ENCODE measurements around the gene AQP11.
"Not testable (repeated sequence)": the region's sequence is repeated elsewhere in the genome, so short reads cannot be mapped to it uniquely, and the experiment has no call there.

Gene AQP11

DNA sequence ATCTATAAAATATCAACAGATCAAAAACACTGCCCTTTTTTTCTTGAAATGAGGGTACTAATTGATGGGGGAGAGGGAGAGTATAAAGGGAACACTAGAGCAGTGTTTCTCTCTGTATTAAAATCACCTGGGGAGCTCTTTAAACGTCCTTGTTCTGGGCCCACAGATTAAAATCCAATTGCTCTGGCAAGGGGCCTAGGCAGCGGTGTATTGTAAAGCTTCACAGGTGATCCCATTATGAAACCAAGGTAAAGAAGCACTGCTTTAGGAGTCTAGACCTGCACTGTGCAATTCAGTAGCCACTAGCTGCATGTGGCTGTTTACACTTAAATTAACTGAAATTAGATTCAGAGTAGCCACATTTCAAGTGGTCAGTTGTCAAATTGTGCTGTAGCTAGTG is 3.0 kb downstream of the AQP11 start:
- DNase-seq (ENCODE audit: low read depth in 2 of 2): no peak

DNA sequence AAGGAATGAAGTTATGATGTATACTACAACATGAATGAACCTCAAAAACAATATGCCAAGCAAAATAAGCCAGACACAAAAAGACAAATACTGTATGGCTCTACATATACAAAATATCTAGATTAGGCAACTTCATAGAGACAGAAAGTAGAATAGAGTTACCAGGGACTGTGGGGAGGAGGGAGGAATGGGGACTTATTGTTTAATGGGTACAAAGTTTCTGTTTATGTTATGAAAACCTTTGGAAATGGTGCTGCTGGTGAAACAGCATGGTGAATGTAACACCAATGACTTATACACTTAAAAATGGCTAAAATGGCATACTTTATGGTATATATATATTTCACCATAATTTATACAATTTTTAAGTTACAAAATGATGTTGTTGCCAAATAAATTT is 4.1 kb downstream of the AQP11 start:
- DNase-seq (ENCODE audit: low read depth in 2 of 2): no peak

DNA sequence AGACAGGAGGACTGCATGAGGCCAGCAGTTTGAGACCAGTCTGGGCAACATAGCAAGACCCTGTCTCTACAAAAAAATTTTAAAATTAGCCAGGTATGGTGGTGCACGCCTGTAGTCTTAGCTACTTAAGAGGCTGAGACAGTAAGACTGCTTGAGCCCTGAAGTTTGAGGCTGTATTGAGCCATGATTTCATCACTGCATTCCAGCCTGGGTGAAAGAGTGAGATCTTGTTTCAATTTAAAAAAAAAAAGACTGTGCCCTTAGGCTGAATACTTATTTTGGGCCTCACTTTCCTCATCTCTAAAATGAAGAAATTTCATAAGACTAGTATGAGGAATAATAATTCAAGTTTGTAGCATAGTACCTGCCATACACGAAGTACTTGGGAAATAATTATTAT is 6.9 kb downstream of the AQP11 start:
- DNase-seq (ENCODE audit: low read depth in 2 of 2): no peak

DNA sequence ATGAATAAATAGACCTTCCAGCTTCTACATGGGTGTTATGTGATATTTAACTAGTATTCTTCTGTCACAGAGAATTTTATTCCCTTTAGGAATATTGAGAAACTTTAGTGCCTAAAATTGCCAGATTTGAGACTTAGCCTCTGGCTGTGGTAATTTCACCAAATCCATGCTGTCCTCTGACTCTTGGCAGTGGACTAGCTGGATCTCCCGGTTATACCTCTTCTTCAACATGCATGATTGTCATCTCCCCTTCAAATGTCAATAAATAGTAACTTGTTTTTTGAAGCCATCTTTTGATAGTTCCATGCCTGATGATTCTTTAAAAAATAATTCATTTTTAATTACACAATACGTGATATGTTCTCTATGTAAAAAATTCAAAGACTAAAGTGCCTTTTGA is 8.4 kb downstream of the AQP11 start:
- DNase-seq (ENCODE audit: low read depth in 2 of 2): no peak

DNA sequence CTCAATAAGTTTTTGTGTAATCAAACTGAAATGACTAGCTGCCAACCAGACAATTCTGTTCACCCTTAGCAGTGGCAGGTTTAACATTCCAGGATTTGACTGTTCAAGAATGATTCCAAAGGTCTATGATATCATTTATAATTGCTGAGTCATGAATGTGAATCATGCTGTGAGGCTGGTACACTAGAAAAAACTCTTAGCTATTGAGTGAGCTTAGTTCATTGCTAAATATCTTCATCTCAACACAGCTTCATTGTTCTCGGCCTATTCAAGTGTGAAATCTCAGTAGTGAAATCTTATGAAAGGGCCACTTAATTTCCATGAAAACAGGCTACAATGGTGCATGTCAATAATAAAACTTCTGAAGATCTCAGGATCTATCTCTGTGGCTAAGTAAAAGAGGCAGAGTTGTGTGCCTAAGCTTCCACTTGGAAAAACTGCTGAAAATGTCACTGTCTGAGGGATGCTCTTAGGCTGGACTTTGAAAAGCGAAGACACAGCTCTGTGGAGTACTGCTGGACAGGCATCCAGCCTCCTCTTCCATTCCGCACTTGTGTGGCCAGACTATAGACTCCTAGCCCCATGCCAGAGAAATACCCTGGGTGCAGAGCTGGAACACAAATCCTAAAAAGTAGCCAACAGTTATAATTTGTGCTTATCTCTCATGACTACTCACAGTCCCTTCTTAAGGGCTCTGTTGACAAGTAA is 12.8 kb downstream of the AQP11 start:
- DNase-seq (ENCODE audit: low read depth in 2 of 2): no peak

DNA sequence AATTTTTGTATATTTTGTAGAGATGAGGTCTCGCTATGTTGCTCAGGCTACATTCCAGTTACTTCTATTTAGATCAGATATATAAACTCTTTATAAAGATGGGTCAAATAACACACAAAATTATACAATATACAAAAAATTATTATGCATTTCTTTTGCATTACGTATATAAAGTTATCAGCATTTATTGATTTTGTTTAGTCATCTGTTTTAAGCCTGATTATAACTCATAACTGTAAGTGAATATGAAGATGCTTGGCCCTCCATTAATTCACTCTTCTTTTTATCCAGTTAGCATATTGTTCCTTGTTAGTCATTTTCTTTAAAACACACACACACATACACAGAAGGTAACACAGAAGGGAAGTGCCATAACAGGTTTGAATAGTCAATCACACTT is 14.5 kb downstream of the AQP11 start:
- DNase-seq (ENCODE audit: low read depth in 2 of 2): no peak

DNA sequence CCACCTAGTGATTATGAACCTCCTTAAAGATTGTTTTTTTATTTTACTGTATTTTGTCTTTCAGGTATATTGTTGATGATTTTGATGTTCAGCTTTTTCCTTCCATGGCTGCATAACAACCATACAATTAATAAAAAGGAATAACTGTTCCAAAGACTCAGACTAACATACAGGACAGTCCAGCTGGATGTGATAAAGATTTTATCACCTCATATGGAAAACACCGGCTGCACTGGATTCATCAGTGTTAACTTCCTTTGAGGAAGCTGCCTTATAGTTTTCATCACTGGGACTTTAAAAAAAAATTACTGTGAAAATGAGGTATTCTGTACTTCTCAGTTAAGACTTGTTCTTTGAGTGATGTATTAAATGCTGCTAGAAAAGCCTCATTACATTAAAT is 19.5 kb downstream of the AQP11 start:
- DNase-seq (ENCODE audit: low read depth in 2 of 2): no peak

DNA sequence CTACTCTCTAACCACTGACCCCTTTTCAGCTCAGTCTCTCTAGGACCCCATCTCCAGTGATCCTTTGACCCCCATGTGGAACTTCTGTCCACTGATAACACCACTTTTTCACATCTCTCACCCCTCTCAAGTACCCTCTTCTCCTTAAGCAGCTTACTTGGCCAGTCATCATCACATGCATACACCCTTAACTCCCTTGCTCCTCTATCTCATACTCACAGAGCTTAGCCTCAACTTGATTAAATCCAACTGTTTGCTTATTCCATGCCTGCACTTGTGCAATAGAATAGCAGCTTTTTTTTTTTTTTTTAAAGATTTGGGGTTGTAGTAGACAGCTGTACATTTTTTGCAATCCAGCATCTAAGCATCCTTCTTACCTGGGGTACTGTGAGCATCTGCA is 22.2 kb downstream of the AQP11 start:
- DNase-seq (ENCODE audit: low read depth in 2 of 2): no peak

DNA sequence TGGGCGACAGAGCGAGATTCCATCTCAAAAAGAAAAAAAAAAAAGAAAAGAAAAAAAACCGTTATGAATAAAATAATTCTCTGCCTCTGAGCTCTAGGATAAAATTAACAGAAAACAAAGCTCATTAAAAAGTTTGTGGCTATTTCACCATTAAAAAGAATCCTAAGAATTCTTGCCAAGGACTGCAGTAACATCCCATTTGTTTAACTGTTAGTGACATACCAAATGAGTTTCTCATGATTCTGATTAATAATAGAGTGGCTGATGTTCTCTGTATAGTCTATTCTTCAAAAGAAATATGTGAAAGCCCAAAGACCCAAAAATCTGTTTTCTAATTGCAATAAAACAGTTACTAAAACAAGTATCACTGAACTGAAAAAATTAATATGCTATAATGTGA is 28.1 kb downstream of the AQP11 start:
- no peak for DNase-seq (ENCODE audit: low read depth in 2 of 2)

DNA sequence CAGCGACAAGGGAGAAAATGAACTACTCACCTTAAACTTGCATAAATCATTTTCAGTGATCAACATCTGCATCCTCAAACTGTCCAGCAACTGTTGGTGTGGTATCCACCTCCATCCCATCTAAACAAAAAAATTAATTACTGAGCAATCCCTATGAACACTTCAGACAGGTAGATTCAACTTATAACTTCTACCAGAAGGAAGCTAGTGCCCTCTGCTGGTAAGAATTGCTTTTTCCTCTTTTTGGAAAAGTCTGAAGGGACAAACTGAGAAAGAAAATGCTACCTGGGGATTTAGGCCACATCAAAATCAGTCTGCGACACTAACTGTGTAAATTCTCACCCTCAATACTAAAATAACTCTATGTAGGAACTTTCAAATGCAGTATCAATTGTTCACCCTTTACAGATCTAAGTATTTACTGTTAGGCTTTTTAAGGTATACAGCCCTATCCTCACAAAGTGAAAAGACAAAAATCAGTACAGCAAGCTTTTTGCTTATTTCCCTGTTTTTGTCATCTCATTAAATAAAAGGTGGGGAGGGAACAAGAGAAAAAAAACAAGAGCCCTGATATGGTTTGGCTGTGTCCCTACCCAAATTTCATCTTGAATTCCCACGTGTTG is 29.9 kb downstream of the AQP11 start:
- no peak for DNase-seq (ENCODE audit: low read depth in 2 of 2)

DNA sequence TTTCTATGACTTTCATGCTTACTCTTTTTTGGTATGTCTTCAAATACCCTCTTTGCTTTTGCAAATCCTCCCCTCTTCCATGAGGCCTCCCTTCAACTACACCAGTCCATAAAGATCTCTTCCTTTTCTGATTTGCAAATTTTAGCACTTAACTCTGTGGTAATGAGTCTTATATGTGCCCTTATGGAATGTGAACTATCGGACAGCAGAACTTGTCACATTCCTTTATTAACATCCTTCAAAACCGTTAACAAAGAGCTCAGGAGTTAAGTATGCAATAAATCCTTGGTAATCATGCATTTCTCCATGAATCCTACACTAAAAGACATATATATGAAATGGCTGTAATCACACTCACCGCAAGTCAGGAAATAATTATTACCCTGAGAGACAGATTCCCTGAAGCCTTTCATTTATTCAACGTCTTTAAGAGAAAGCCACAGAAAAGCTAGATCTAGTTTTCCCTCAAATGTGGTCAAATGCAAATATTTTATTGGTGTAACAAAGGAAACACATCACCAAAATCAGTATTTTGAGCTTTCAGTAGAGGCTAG is 40.5 kb downstream of the AQP11 start:
- no peak for DNase-seq (ENCODE audit: low read depth in 2 of 2)

DNA sequence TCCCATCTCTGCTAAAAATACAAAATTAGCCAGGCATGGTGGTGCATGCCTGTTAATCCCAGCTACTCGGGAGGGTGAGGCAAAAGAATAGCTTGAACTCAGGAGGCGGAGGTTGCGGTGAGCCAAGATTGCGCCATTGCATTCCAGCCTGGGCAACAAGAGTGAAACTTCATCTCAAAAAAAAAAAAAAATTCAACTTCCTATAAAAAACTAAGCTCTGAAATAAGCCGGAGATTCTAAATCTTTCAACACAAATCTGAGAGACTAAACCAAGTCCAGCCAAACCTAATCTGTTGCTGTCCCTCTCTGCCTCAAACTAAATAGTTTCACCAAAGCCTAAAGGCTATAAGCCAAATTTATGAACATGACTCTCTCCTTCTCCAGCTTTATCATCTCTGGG is 44.2 kb downstream of the AQP11 start:
- DNase-seq (ENCODE audit: low read depth in 2 of 2): not testable (repeated sequence)

DNA sequence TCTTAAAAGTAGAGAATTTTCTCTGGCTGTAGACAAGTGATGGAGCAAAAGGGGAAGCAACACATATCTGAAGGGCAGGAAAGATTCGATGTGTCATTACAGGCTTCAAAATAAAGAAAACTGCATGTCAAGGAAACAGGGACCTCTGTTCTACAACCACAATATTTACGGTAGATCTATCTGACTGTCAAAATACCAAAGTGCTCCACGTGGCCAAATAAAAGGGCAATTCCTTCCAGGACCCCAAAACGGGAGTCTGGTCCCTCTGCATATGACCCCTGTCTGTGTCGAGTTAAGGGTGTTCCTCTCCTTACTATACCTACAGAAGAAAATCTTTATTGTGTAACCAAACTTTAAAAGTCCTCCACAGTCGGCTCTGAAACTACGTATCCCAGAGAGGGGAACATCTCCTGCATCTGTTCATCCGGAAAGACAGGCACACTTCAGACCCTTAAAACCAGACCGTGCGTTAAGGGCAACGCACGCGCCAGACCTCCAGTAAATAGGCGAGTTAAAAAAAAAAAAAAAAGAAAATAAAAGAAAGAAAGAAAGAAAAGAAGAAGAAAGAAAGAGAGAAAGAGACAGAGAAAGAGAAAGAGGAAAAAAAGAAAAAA is 47.1 kb downstream of the AQP11 start:
- DNase-seq (ENCODE audit: low read depth in 2 of 2): no peak

DNA sequence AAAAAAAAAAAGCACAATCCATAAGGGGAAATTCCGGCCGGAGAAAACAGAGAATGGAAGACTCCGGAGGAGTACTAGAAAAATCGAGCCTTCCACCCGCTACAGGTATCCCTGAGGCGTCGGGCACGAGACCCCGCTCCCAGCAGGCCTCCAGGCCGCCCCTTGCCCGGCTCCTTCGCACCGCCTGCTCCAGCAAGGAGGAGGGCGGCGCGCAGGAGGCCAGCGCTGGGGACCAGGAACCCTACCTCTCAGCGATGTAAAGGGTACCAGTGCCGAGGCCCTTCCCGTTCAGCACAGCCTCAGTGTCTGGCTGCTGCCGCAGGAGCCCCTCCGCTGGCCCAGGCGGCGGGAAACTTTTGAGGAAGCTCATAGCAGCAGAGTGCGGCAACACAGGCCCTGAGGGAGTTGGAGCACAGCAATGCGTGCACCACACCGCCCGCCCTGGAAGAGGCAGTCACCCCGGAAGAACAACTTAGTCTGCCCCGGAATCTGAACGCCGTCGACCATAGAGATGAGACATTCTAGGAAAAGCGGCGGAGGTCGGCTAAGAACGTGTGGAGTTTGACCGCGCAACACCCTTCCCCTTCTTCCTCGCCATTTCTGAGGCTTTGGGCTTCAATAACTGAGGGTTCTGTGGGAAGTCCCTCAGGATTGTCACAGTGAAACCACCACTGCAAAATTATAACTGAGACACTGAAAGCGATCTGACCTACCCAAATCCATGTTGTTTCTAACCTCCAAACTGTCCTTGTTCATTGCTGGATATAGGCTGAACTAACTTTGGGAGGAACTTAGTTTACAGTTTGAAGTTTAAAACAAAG is 47.8 kb downstream of the AQP11 start, which contains the start of gene CLNS1A:
Gene CLNS1A, minus strand, starts transcription at position 450 of the 821 bp plus-strand sequence. Its CDS starts 80 bp downstream, at position 370.
- peak; percentile 65 to 69 for DNase-seq (ENCODE audit: low read depth in 2 of 2)

DNA sequence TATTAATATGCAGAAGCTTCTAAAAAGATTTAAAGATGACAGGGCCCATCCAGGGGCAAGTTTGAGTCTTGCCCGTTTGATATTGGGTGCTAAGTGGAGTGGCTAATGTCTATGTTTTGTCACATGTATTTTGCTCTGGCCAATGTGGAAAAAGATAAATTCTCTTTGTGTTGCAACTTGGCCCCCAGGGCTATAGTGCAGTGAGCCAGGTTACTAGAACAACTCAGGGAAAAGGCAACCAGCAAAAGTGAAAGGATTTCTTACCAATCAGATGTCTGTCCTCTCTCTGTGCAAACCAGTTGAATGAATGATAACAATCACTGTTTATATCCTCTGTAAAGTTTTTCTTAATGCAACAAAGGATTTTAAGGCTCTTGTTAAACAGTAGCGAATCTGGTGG is 52.5 kb downstream of the AQP11 start:
- DNase-seq (ENCODE audit: low read depth in 2 of 2): no peak

DNA sequence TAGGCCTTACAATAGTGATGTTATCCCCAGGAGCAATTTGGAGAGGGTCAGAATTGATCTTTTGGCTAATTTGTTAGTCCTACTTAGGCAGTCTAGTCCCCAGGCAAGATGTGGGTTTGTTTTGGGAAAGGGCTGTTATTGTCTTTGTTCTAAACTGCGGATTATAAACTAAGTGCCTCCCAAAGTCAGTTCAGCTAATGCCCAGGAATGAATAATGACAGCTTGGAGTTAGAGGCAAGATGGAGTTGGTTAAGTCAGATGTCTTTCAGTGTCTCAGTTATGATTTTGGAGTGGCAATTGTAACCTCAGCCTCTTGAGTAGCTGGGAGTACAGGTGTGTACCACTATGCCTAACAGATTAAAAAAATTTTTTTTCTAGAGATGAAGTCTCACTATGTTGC is 55.1 kb downstream of the AQP11 start:
- no peak for DNase-seq (ENCODE audit: low read depth in 2 of 2)

DNA sequence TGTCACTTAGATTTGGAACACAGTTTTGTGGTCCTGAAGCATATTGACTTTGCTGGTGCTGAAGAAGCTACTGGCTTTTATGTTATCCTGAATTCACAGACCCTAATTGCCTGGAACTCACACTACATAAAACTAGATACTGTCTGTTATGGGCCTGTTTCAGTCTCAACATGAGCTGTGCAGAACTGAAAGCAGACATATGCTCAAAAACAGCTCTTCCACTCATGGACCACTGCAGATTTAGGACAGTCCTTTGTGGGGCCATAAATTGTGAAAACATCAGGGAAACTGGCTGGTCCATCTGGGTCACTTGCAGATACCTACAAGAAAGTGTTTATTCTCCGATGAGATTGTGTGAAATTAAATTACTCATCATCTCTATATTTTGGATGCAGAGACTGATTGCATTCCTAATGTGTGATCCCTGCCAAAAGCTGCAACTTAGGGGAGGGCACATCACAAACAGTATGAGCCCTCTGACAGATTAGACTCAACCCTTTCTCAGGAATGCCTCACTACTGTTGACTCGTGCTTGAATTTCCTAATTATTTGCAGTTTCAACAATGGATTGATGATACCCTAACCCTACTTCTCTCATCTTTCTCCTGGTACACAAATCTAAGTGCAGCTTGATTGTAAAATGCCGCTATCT is 58.0 kb downstream of the AQP11 start:
- DNase-seq (ENCODE audit: low read depth in 2 of 2): no peak

DNA sequence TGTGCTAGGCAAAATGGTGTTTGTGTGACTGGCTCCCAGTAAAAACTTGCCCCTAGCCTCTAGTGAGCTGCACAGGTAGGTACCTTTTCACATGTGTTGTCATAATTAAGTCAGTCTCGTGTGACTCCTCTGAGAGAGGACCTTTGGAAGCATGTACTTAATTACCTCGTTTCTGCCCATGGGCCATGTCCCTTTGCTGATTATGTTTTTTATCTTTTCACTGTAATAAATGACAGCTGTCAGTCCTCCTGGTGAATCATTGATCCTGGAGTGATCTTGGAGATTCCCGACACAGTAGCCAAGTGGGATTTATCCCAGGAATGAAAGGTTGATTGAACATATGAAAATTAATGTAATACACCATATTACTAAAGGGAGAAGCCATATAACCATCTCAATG is 60.4 kb downstream of the AQP11 start:
- no peak for DNase-seq (ENCODE audit: low read depth in 2 of 2)

DNA sequence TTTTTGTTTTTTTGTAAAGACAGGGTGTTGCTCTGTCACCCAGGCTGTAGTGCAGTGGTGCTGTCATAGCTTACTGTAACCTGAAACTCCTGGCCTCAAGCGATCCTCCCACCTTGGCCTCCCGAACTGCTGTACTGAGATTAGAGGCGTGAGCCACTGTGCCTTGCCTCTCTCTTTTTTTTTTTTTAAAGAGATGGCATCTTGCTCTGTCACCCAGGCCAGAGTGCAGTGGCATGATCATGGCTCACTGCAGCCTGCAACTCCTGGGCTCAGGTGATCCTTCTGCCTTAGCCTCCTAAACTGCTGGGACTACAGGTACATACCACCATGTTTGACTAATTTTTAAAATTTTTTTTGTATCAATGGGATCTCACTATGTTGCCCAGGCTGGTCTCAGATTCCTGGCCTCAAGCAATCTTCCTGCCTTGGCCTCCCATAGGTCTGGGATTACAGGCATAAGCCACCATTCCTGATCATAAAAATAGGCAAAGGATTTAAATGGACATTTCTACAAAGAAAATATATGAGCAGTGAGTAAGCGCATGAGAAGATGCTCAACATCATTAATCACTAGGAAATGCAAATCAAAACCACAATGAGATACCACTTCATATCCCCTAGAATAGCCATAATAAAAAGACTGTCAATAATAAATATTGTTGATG is 65.1 kb downstream of the AQP11 start:
- DNase-seq (ENCODE audit: low read depth in 2 of 2): no peak

DNA sequence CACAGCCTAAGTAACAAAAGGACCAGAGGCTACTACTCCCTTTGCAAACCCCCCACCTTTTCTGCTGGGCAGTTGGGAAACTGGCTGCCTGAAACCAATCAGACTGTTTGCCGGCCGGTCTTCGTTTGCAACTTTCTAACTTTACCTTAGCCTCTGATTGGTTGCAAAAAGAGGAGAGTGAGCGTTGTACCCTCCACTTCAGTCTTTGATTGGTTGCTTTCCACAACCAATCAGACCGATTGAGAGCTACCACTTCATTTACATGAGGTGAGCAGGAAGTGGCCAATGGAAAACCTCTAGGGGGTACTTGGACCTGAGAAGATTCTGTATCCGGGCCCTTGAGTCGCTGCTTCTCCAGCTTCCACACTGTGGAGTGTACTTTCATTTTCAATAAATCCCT is 66.6 kb downstream of the AQP11 start:
- no peak for DNase-seq (ENCODE audit: low read depth in 2 of 2)
